HG03558 (cell line): ENCODE data around the gene NCAPD2.
"Not testable (repeated sequence)": the region's sequence is repeated elsewhere in the genome, so short reads cannot be mapped to it uniquely, and the experiment has no call there.

Source experiments
- ATAC-seq: cut with Tn5 transposase; IDR thresholded peaks from one replicate; pipeline ENCODE4 v1.9.1; 2021; ENCODE audit warnings: moderate number of reproducible peaks; ENCODE audit not compliant: unreplicated experiment; ENCODE audit errors: extremely low read depth

Gene NCAPD2

GRCh38 chr12:6494258-6494743, 399 bp downstream of the NCAPD2 start:
- ATAC-seq: no peak

- ATAC-seq: no peak
Observed at GRCh38 chr12:6494968-6495367, 1.1 kb downstream of the NCAPD2 start.

GRCh38 chr12:6497291-6497690, 3.4 kb downstream of the NCAPD2 start:
- ATAC-seq: not testable (repeated sequence)

GRCh38 chr12:6500466-6500865, 6.6 kb downstream of the NCAPD2 start:
- no peak for ATAC-seq

- no peak for ATAC-seq
Observed at GRCh38 chr12:6507102-6507998, 13.4 kb downstream of the NCAPD2 start.

- ATAC-seq: no peak
Observed at GRCh38 chr12:6508087-6508486, 14.2 kb downstream of the NCAPD2 start.

GRCh38 chr12:6520186-6520585, 26.3 kb downstream of the NCAPD2 start:
- ATAC-seq: no peak

- no peak for ATAC-seq
Observed at GRCh38 chr12:6522193-6522592, 28.3 kb downstream of the NCAPD2 start.

- no peak for ATAC-seq
Observed at GRCh38 chr12:6523708-6524107, 29.8 kb downstream of the NCAPD2 start.

GRCh38 chr12:6524648-6525047, 30.7 kb downstream of the NCAPD2 start:
- ATAC-seq: no peak

- ATAC-seq: no peak
Observed at GRCh38 chr12:6526201-6526600, 32.3 kb downstream of the NCAPD2 start.

GRCh38 chr12:6526766-6527525, 33.0 kb downstream of the NCAPD2 start:
- no peak for ATAC-seq

- no peak for ATAC-seq
Observed at GRCh38 chr12:6527711-6528110, 33.8 kb downstream of the NCAPD2 start.

GRCh38 chr12:6528539-6529235, 34.8 kb downstream of the NCAPD2 start:
- no peak for ATAC-seq

- no peak for ATAC-seq
Observed at GRCh38 chr12:6529291-6529737, 35.4 kb downstream of the NCAPD2 start.

GRCh38 chr12:6530576-6531260, 36.8 kb downstream of the NCAPD2 start:
- no peak for ATAC-seq

GRCh38 chr12:6532051-6532926, 38.4 kb downstream of the NCAPD2 start:
- no peak for ATAC-seq

- ATAC-seq: no peak
Observed at GRCh38 chr12:6532927-6533652, 39.2 kb downstream of the NCAPD2 start.

- ATAC-seq: no peak
Observed at GRCh38 chr12:6533653-6533922, 39.7 kb downstream of the NCAPD2 start.
